NCI-H526 treated with DMSO at 0.1 percent for 48 hours (cell line): ENCODE results near the gene P2RX6.
"Not testable (repeated sequence)": the region's sequence is repeated elsewhere in the genome, so short reads cannot be mapped to it uniquely, and the experiment has no call there.

ENCODE experiments used
- DNase-seq: peaks from one replicate; lab custom pipeline; 2025; lab: John Stamatoyannopoulos, UW

The P2RX6 gene

GRCh38 chr22:21014726-21015465 lies at the start of gene P2RX6:
P2RX6 (plus strand) TSS chr22:21015165; CDS start chr22:21015175, 10 bp downstream.
- no peak for DNase-seq

DNA sequence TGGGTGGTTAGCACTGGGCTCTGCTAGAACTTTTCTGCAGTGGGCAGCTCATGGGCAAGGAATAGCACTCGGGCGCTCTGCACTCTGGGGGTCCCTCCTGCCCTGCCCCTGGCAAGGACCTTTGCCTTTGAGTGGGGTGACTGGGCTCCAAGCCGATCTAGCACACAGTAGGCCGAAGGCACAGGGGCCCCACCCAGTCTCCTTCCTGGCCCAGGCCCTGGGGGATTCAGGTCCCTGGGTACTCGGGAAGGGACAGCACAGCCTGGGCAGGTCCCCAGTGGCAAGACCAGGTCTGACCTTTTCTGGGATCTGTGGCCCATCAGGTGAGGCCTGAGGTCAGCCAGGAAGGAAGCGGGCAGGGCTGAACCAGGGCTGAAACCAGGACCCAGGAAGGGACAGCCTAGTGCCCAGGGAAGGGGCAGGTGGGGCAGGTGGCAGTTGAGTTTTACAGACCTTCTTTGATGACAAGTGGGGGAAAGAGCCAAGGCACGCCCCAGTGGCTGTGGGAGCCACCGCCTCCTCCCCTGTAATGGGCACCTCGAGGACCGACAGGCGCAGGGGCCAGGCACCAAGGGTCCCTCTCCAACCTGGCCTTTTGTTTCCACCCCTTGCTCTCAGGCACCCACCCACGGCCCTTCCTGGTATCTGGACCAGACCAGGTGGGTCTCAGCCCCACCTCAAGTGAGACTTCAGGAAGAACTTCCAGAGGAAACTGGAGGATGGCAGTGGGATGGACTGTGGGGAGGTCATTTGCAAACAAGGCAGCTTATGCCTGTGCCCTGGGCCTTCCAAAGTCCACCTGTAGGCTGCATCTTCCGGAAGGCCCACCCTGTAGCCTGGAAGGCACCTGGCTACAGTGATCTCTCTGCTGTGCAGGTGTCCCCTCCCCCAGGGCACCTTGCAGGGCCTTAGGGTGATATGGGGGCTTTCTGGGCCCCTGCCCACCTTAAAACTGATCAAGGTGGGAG lies 48.8 kb upstream of the P2RX6 start:
- no peak for DNase-seq

DNA sequence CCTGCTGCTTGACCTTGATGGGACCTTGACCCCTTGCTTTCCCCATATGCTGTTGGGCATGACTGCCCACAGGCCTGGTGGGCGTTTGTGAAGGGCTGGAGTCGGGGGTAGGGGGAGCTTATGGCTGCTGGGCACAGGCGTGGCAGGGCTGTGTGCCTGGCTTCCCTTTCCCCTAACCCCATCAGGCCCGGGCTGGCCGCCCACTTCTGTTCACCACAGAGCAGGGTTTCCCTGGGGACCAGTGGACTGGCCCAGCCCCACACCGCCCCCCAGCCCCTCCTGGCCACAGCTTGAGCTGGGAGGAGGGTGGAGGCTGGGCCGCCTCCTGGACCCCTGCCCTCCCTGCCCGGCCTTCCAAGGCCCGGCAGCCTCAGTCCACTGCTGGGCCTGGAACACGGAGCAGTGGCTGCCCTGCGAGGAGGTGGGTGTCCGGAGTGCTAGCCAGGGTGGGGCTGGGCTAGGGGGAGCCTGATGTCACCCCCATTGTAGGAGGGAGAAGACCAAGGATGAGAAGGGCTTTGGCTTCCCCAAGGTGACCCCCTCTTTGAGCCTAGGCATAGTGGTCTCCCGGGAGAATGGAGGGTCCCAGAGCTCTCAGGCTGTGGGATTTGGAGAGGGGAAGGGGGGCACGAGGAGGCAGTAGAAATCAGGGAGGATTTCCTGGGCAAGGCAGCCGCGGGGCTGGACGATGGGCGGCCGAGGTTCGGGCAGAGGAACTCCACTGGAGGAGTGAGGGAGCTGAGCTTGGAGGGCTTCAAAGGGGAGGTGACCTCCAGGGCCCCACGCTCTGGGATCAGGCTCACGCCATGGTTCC lies 47.9 kb upstream of the P2RX6 start, which contains the start of gene AIFM3:
TSS of gene AIFM3 (plus strand) at position 373 of the 814 bp plus-strand sequence. CDS start 690 bp downstream, outside the sequence.
- DNase-seq: no peak

GRCh38 chr22:20967697-20968211 lies 47.2 kb upstream of the P2RX6 start:
- no peak for DNase-seq

DNA sequence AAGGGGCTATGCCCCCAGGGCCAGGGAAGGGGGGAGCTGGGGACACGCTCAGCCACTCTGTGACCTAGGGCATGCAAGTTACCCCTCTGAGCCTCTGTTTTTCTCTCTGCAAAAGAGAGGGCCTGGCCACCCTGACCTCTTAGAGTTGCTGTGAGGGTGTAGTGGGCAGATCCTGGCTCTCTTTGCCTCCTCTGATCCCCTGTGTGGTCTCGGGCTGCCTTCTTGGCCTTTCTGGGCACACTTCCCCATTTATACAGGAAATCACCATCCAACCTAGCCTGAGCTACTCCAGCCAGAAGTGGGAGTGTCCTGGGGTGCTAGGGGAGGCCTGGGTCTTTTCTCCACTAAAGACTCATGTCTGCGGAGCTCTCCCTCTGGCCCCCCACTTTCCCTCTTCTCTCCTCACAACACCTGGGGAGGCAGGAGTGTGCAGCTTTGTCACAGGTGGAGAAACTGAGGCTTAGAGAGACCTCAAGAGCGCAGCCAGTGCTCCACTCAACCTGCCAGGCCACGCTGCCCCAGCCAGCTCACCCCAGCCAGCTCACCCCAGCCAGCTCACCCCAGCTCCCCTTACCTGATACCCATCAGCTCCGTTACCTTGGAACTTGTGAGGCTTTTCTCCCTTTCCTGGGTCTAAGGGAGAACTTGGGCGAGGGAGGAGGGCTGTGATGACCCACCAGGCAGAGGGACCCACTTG lies 46.5 kb upstream of the P2RX6 start:
- no peak for DNase-seq

DNA sequence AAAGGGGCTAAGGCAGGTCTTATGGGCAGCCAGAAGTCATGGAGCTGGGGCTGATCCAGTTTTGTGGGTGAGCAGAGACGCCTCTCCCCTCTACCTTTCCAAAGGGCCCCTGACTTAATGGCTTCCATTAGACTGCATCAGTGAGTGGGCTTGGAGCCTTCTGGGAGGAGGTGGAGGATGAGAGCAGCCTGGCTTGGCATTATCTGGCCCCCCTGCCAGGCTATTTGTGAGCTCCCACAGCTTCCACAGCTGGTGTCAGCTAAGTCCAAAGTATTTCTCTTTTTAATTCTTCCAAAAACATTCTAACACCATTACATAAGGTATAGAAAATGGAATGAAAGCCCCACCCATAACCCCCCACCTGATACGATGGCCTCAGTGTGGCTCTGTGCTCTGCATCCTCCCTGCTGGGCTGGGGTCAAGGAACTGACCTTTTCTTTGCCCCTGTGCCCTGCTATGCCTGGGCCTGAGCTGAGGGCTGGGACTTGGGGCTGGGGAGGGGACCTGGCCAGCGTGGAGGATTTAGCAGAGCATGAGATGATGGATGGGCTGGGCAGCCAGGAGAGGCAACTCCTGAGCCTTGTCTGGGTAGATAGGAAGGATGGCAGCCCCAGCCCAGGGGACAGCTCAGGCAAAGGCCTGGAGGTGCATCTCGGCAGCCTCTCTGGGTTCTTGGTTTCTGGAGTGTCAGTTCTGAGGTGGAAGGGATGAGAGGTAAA lies 43.9 kb upstream of the P2RX6 start:
- no peak for DNase-seq

- not testable (repeated sequence) for DNase-seq
Observed at GRCh38 chr22:20972014-20972694, 42.8 kb upstream of the P2RX6 start.

DNA sequence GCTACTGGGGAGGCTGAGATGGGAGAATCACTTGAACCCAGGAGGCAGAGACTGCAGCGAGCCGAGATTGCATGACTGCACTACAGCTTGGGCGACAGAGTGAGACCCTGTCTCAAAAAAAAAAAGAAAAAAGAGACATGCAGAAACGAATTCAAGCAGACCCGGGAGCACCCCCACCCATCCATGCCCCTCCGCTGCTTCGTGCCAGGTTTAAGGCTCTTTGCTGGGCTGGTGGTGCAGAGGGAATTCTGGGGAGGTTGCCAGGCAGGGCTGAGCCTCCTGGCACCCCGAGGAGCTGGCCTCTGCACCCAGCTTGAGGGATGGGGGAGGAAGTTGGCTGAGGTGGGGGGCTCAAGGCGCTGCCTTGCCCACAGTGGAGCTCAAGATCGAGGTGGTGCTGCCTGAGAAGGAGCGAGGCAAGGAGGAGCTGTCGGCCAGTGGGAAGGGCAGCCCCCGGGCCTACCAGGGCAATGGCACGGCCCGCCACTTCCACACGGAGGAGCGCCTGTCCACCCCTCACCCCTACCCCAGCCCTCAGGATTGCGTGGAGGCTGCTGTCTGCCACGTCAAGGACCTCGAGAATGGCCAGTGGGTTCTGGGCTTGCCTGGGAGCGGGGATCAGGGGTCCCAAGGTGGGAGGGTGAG lies 41.9 kb upstream of the P2RX6 start:
- DNase-seq: no peak

GRCh38 chr22:20973634-20974286 lies 41.2 kb upstream of the P2RX6 start:
- DNase-seq: no peak

GRCh38 chr22:20974336-20974955 lies 40.5 kb upstream of the P2RX6 start:
- no peak for DNase-seq

- no peak for DNase-seq
Observed at GRCh38 chr22:20975541-20976290, 39.2 kb upstream of the P2RX6 start.

DNA sequence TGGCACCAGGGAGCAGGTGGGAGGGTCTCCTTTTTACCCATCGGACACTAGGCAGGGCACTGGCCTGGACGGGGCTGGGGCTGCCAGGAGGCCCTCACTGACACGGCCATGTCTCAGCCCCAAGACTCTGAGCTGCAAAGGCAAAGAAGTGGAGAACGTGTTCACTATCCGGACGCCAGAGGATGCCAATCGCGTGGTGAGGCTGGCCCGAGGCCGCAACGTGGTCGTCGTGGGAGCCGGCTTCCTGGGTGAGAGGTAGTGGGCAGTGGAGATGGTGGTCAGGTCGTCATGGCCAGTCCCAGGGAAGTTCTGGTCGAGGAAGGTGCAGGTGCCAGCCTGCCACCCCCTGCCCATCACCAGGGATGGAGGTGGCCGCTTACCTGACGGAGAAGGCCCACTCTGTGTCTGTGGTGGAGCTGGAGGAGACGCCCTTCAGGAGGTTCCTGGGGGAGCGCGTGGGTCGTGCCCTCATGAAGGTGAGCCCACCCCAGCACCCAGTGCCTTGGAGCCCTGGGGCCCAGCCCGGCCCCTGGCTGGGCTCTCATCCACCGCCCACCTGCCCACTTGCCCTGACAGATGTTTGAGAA lies 38.6 kb upstream of the P2RX6 start:
- DNase-seq: no peak

- DNase-seq: no peak
Observed at GRCh38 chr22:20977019-20977418, 37.9 kb upstream of the P2RX6 start.

GRCh38 chr22:20977516-20978170 lies 37.3 kb upstream of the P2RX6 start:
- no peak for DNase-seq

GRCh38 chr22:20978419-20978818 lies 36.5 kb upstream of the P2RX6 start:
- DNase-seq: no peak

- no peak for DNase-seq
Observed at GRCh38 chr22:20979243-20979809, 35.6 kb upstream of the P2RX6 start.
